HG02885 (cell line): Measurements from ENCODE around the gene PTK6.

Experiments used
- ATAC-seq: cut with Tn5 transposase; IDR thresholded peaks from one replicate; pipeline ENCODE4 v1.9.1; 2021; ENCODE audit warnings: mild to moderate bottlenecking; ENCODE audit not compliant: unreplicated experiment, poor library complexity

The PTK6 gene

GRCh38 chr20:63497946-63498935, 38.9 kb downstream of the PTK6 start:
- ATAC-seq: no peak

GRCh38 chr20:63497138-63497945, 39.8 kb downstream of the PTK6 start:
- ATAC-seq: no peak

GRCh38 chr20:63496596-63497120, 40.5 kb downstream of the PTK6 start:
- no peak for ATAC-seq

GRCh38 chr20:63495741-63496595, 41.2 kb downstream of the PTK6 start:
- no peak for ATAC-seq

- no peak for ATAC-seq
These were observed 41.9 kb downstream of the PTK6 start for GRCh38 chr20:63495167-63495720.

- no peak for ATAC-seq
These were observed 42.6 kb downstream of the PTK6 start for GRCh38 chr20:63494420-63495166.

GRCh38 chr20:63494084-63494419, 43.1 kb downstream of the PTK6 start:
- ATAC-seq: no peak

- ATAC-seq: no peak
These were observed 43.6 kb downstream of the PTK6 start for GRCh38 chr20:63493563-63494020.

- ATAC-seq: no peak
These were observed 44.2 kb downstream of the PTK6 start for GRCh38 chr20:63492982-63493381.

GRCh38 chr20:63492518-63492917, 44.7 kb downstream of the PTK6 start:
- ATAC-seq: no peak

- ATAC-seq: no peak
These were observed 45.4 kb downstream of the PTK6 start for GRCh38 chr20:63491635-63492230.

GRCh38 chr20:63491078-63491477, 46.1 kb downstream of the PTK6 start:
- ATAC-seq: no peak

GRCh38 chr20:63490416-63490815, 46.8 kb downstream of the PTK6 start:
- ATAC-seq: no peak

GRCh38 chr20:63488315-63489251, 48.6 kb downstream of the PTK6 start:
- no peak for ATAC-seq

- ATAC-seq: no peak
These were observed 49.4 kb downstream of the PTK6 start for GRCh38 chr20:63487781-63488241.

- no peak for ATAC-seq
These were observed 49.9 kb downstream of the PTK6 start for GRCh38 chr20:63487116-63487764.

GRCh38 chr20:63486300-63486855, 50.8 kb downstream of the PTK6 start:
- no peak for ATAC-seq
